ENCODE measurements around the gene CTH. TPM values are rescaled to one million over a fixed set of nuclear protein-coding genes. Genes with fewer than 3 reads are reported as not detected.

Gene CTH
- total and polyA plus RNA-seq, 4 donors, result 4.3 to 8.6 (median 5.9) TPM

DNA sequence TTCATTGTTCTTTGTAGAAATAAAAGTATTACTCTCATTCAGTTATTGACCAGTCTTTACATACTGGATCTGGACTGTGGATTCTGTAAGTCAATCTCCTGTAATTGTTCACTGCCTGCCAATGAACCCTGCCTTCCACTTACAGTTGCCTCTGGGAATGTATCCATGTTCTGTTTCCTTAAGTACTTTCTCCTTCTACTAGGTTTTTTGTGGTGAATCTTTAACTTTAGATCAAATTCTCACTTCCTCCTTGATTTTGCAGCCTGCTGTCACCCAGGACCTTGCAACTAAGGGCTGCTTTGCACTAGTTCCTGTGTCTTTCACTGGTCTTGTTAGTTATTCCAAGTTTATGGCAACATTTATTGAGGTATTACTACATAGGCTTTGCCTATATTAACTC lies 28.4 kb upstream of the CTH start:
- ATAC-seq (ENCODE audit: insufficient read depth, low FRiP score) (no peak), DNase-seq (no peak)
- H3K9me3 ChIP-seq (ENCODE audit: control insufficient read depth in 4 of 4, insufficient read depth in 3 of 4, low read length in 3 of 4), result no peaks in the 10 kb centered on the region
- no peaks in the 10 kb centered on the region for H3K27me3 ChIP-seq (ENCODE audit: control insufficient read depth in 3 of 3, insufficient read depth in 3 of 3, low read length in 2 of 3)
- H3K9ac ChIP-seq (ENCODE audit: insufficient read depth in 1 of 2, low read length in 2 of 2), result no peak overlapping the region
- TF ChIP-seq, protein P1, sequence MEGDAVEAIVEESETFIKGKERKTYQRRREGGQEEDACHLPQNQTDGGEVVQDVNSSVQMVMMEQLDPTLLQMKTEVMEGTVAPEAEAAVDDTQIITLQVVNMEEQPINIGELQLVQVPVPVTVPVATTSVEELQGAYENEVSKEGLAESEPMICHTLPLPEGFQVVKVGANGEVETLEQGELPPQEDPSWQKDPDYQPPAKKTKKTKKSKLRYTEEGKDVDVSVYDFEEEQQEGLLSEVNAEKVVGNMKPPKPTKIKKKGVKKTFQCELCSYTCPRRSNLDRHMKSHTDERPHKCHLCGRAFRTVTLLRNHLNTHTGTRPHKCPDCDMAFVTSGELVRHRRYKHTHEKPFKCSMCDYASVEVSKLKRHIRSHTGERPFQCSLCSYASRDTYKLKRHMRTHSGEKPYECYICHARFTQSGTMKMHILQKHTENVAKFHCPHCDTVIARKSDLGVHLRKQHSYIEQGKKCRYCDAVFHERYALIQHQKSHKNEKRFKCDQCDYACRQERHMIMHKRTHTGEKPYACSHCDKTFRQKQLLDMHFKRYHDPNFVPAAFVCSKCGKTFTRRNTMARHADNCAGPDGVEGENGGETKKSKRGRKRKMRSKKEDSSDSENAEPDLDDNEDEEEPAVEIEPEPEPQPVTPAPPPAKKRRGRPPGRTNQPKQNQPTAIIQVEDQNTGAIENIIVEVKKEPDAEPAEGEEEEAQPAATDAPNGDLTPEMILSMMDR (IDR thresholded peaks at IDR 0.05; ENCODE audit: control extremely low read depth, extremely low read depth), result no peak
- H3K27ac ChIP-seq (ENCODE audit: low read depth in 1 of 2, low read length in 1 of 2), result no peak overlapping the region
- H3K4me3 ChIP-seq, result no peak overlapping the region
- no peaks in the 10 kb centered on the region for H3K4me1 ChIP-seq (ENCODE audit: control insufficient read depth in 5 of 5, insufficient read depth in 5 of 5, low read length in 5 of 5)
- no peaks in the 10 kb centered on the region for H3K36me3 ChIP-seq (ENCODE audit: control insufficient read depth in 4 of 4, insufficient read depth in 4 of 4, low read length in 4 of 4)

DNA sequence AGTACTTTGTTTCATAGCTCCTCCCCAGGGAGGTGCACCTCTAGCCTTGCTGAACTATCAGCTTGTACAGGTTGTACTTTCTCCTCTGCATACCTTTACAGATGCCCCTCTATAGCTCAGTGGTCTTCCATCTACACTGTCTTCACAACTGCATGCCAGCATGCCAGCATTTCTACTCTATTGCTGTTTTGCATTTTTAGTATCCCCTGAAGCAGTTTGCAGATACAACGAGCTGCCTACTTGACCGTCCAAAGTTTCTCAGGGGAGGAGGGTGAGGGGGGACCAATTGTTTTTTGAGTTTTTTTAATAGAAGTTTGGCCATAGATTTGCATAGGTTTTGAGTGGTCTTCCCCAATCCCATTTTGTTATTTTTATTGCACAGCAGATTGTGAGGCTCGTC lies 27.6 kb upstream of the CTH start:
- no peak overlapping the region for H3K4me3 ChIP-seq
- no peak for ATAC-seq (ENCODE audit: insufficient read depth, low FRiP score)
- H3K36me3 ChIP-seq (ENCODE audit: control insufficient read depth in 4 of 4, insufficient read depth in 4 of 4, low read length in 4 of 4), result no peaks in the 10 kb centered on the region
- no peaks in the 10 kb centered on the region for H3K9me3 ChIP-seq (ENCODE audit: control insufficient read depth in 4 of 4, insufficient read depth in 3 of 4, low read length in 3 of 4)
- TF ChIP-seq, protein P1 (IDR thresholded peaks at IDR 0.05; ENCODE audit: control extremely low read depth, extremely low read depth), result no peak
- H3K27ac ChIP-seq (ENCODE audit: low read depth in 1 of 2, low read length in 1 of 2), result no peak overlapping the region
- H3K27me3 ChIP-seq (ENCODE audit: control insufficient read depth in 3 of 3, insufficient read depth in 3 of 3, low read length in 2 of 3), result no peaks in the 10 kb centered on the region
- no peak for DNase-seq
- no peak overlapping the region for H3K9ac ChIP-seq (ENCODE audit: insufficient read depth in 1 of 2, low read length in 2 of 2)
- WGBS, 2 donors, result 83 to 89% methylated on average over 3 of the region's 3 CpGs
- no peaks in the 10 kb centered on the region for H3K4me1 ChIP-seq (ENCODE audit: control insufficient read depth in 5 of 5, insufficient read depth in 5 of 5, low read length in 5 of 5)

DNA sequence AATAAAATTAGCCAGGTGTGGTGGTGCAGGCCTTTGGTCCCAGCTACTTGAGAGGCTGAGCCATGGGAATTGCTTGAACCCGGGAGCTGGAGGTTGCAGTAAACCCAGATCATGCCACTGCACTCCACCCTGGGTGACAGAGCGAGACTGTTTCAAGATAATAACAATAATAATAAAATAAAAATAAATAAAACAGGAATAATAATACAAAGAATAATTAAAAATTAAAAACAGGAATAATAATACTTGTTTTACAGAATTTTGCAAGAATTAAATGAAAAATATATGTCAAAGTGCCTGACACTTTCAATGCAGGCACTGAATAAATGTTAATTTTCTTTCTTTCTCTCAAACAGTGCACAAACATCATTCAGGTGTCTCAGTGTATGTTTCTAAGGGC lies 26.5 kb upstream of the CTH start:
- no peak overlapping the region for H3K4me3 ChIP-seq
- no peaks in the 10 kb centered on the region for H3K9me3 ChIP-seq (ENCODE audit: control insufficient read depth in 4 of 4, insufficient read depth in 3 of 4, low read length in 3 of 4)
- no peak for ATAC-seq (ENCODE audit: insufficient read depth, low FRiP score)
- no peaks in the 10 kb centered on the region for H3K4me1 ChIP-seq (ENCODE audit: control insufficient read depth in 5 of 5, insufficient read depth in 5 of 5, low read length in 5 of 5)
- no peak for DNase-seq
- H3K27ac ChIP-seq (ENCODE audit: low read depth in 1 of 2, low read length in 1 of 2), result no peak overlapping the region
- no peak overlapping the region for H3K9ac ChIP-seq (ENCODE audit: insufficient read depth in 1 of 2, low read length in 2 of 2)
- 93 to 97% methylated on average over 2 of the region's 2 CpGs for WGBS, 2 donors
- no peaks in the 10 kb centered on the region for H3K36me3 ChIP-seq (ENCODE audit: control insufficient read depth in 4 of 4, insufficient read depth in 4 of 4, low read length in 4 of 4)
- no peaks in the 10 kb centered on the region for H3K27me3 ChIP-seq (ENCODE audit: control insufficient read depth in 3 of 3, insufficient read depth in 3 of 3, low read length in 2 of 3)
- TF ChIP-seq, protein P1 (IDR thresholded peaks at IDR 0.05; ENCODE audit: control extremely low read depth, extremely low read depth), result no peak

DNA sequence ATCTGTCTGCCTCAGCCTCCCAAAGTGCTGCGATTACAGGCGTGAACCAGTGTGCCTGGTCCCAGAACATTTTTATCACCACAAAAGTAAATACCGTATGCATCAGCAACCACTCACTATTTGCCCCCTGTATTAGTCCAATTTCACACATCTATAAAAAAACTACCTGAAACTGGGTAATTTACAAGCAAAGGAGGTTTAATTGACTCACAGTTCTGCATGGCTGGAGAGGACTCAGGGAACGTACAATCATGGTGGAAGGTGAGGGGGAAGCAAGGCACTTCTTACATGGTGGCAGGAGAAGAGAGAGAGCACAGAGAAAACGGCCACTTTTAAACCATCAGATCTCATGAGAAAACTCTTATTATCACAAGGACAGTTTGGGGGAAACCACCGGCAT lies 25.6 kb upstream of the CTH start:
- H3K9me3 ChIP-seq (ENCODE audit: control insufficient read depth in 4 of 4, insufficient read depth in 3 of 4, low read length in 3 of 4), result no peaks in the 10 kb centered on the region
- no peaks in the 10 kb centered on the region for H3K36me3 ChIP-seq (ENCODE audit: control insufficient read depth in 4 of 4, insufficient read depth in 4 of 4, low read length in 4 of 4)
- H3K4me1 ChIP-seq (ENCODE audit: control insufficient read depth in 5 of 5, insufficient read depth in 5 of 5, low read length in 5 of 5), result no peaks in the 10 kb centered on the region
- H3K27me3 ChIP-seq (ENCODE audit: control insufficient read depth in 3 of 3, insufficient read depth in 3 of 3, low read length in 2 of 3), result no peaks in the 10 kb centered on the region
- no peak overlapping the region for H3K27ac ChIP-seq (ENCODE audit: low read depth in 1 of 2, low read length in 1 of 2)
- H3K4me3 ChIP-seq, result no peak overlapping the region
- DNase-seq (no peak), ATAC-seq (ENCODE audit: insufficient read depth, low FRiP score) (no peak)
- TF ChIP-seq, protein P1 (IDR thresholded peaks at IDR 0.05; ENCODE audit: control extremely low read depth, extremely low read depth), result no peak
- 92% methylated on average over 6 of the region's 6 CpGs for WGBS, 2 donors
- no peak overlapping the region for H3K9ac ChIP-seq (ENCODE audit: insufficient read depth in 1 of 2, low read length in 2 of 2)

Data from lung (tissue), 12 donors.